WTC11 (cell line): ENCODE data around the gene DYNLT1.

Source experiments
- ATF2 ChIP-seq: sonication (generic); formaldehyde crosslinking; IDR thresholded peaks from 2 replicates; pipeline ENCODE4 v1.8.1; 2022; ENCODE audit warnings: low read depth, missing genetic modification reagents, borderline replicate concordance
- NFE2L1 ChIP-seq: sonication (generic); formaldehyde crosslinking; IDR thresholded peaks from 2 replicates; pipeline ENCODE4 v1.8.1; 2023; ENCODE audit warnings: missing genetic modification reagents
- NFYB ChIP-seq: sonication (generic); formaldehyde crosslinking; conservative IDR thresholded peaks from 2 replicates; pipeline ENCODE4 v1.8.0; 2022; ENCODE audit warnings: low read depth, missing genetic modification reagents
- TEAD4 ChIP-seq: sonication (generic); formaldehyde crosslinking; IDR thresholded peaks from 2 replicates; pipeline ENCODE4 v1.8.0; 2022; ENCODE audit warnings: mild to moderate bottlenecking, missing genetic modification reagents
- TF ChIP-seq, protein P1 (sequence below): sonication (generic); formaldehyde crosslinking; IDR thresholded peaks from 2 replicates; pipeline ENCODE4 v1.8.0; 2022; ENCODE audit warnings: mild to moderate bottlenecking, missing genetic modification reagents

DNA sequence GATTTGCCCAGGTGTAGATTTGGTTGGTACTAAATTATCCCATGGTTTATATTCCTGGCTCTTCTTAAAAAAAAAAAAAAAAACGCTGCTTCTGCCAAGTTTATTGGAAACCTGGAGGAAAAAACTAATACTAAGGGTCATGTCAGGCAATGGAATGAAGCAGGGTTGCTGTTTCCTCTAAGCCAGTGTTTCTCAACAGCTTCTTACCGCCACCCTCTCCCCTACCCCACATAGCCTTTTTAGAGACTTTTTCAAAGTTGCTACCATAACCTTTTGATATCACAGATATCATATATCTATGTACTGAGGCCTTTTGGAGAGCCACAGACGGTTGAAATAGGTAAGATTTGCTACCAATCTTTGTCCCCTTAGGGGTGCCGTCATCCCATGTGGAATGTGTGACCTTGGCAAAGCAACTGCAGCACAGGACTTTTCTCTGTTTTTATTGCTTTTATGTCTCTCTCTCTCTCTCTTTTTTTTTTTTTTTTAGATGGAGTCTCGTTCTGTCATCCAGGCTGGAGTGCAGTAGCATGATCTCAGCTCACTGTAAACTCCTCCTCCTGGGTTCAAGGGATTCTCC, 40.3 kb upstream of the DYNLT1 start:
- TF ChIP-seq, protein P1, sequence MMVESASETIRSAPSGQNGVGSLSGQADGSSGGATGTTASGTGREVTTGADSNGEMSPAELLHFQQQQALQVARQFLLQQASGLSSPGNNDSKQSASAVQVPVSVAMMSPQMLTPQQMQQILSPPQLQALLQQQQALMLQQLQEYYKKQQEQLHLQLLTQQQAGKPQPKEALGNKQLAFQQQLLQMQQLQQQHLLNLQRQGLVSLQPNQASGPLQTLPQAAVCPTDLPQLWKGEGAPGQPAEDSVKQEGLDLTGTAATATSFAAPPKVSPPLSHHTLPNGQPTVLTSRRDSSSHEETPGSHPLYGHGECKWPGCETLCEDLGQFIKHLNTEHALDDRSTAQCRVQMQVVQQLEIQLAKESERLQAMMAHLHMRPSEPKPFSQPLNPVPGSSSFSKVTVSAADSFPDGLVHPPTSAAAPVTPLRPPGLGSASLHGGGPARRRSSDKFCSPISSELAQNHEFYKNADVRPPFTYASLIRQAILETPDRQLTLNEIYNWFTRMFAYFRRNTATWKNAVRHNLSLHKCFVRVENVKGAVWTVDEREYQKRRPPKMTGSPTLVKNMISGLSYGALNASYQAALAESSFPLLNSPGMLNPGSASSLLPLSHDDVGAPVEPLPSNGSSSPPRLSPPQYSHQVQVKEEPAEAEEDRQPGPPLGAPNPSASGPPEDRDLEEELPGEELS = no peak
- no peak for TF ChIP-seq NFYB (CRISPR knock-in tag)
- no peak for TF ChIP-seq ATF2
- no peak for TF ChIP-seq NFE2L1 (CRISPR knock-in tag)
- no peak for TF ChIP-seq TEAD4 (CRISPR knock-in tag)
